IMR-90 (cell line): Measurements from ENCODE around the gene TBCD. TPM values are rescaled to one million over a fixed set of nuclear protein-coding genes. Genes with fewer than 3 reads are reported as not detected.
A peak's percentile ranks its signal among the peaks of the same experiment; 100 is the strongest.

ENCODE experiments used
- ATAC-seq: fragments of 200-7000 bp; cut with Tn5 transposase; 2 replicates; pipeline ENCODE4 v1.9.1; 2020; ENCODE audit warnings: low read depth, mild to moderate bottlenecking, moderate library complexity
- BruUV-seq: library from RNA; stranded (reverse); fragments of 400-500 nt; replicated peaks from 2 replicates; lab custom pipeline; 2021; lab: Mats Ljungman, UMichigan
- CTCF ChIA-PET: fragments of 300-600 bp; formaldehyde crosslinking; extraction: SDS; loops from one replicate; lab custom pipeline; 2021; ENCODE audit warnings: antibody characterized with exemption; lab: Yijun Ruan, JAX
- POLR2A ChIA-PET: fragments of 300-600 bp; sonication (Branson Sonifier 250); formaldehyde crosslinking; loops from one replicate; lab custom pipeline; 2022; ENCODE audit warnings: antibody characterized with exemption; ENCODE audit not compliant: unreplicated experiment; lab: Charles Lee
- DNase-seq: peaks from one replicate; pipeline ENCODE4 v3.0.0; 2013
- H2AFZ ChIP-seq: replicated peaks from 2 replicates; pipeline ENCODE3; 2013; ENCODE audit warnings: low read length, mild to moderate bottlenecking; ENCODE audit not compliant: poor library complexity
- H2AK5ac ChIP-seq: 2 replicates; pipeline ENCODE4 v1.6.1; 2013; ENCODE audit warnings: low read depth, low read length, inconsistent platforms
- H2AK9ac ChIP-seq: replicated peaks from 2 replicates; pipeline ENCODE3; 2013; ENCODE audit warnings: mild to moderate bottlenecking, low read depth, low read length, moderate library complexity; ENCODE audit not compliant: poor library complexity
- H2BK120ac ChIP-seq: 2 replicates; pipeline ENCODE4 v1.6.1; 2013; ENCODE audit warnings: low read depth, low read length, inconsistent platforms
- H2BK15ac ChIP-seq: 3 replicates; pipeline ENCODE4 v1.6.1; 2013; ENCODE audit warnings: low read depth, low read length, inconsistent platforms
- H2BK20ac ChIP-seq: 2 replicates; pipeline ENCODE4 v1.6.1; 2013; ENCODE audit warnings: low read depth, mild to moderate bottlenecking, inconsistent platforms, low read length, moderate library complexity
- H2BK5ac ChIP-seq: 2 replicates; pipeline ENCODE4 v1.6.1; 2013; ENCODE audit warnings: mild to moderate bottlenecking, low read depth, low read length, inconsistent platforms; ENCODE audit not compliant: poor library complexity, severe bottlenecking
- H3K14ac ChIP-seq: replicated peaks from 2 replicates; pipeline ENCODE4 v1.6.1; 2013; ENCODE audit warnings: low read depth, low read length, inconsistent platforms
- H3K18ac ChIP-seq: 2 replicates; pipeline ENCODE4 v1.6.1; 2013; ENCODE audit warnings: low read depth, low read length, control low read depth
- H3K23ac ChIP-seq: 2 replicates; pipeline ENCODE4 v1.6.1; 2013; ENCODE audit warnings: low read depth, low read length, inconsistent platforms
- H3K27ac ChIP-seq: 2 replicates; pipeline ENCODE4 v1.5.1; 2013; ENCODE audit warnings: mild to moderate bottlenecking, control low read depth, low read length; ENCODE audit not compliant: insufficient read depth
- H3K27me3 ChIP-seq: 2 replicates; pipeline ENCODE4 v1.6.1; 2013; ENCODE audit warnings: low read length; ENCODE audit not compliant: control insufficient read depth, insufficient read depth
- H3K36me3 ChIP-seq: 2 replicates; pipeline ENCODE4 v1.6.1; 2013; ENCODE audit warnings: low read length, mixed read lengths; ENCODE audit not compliant: control insufficient read depth, insufficient read depth
- H3K4ac ChIP-seq: 2 replicates; pipeline ENCODE4 v1.6.1; 2013; ENCODE audit warnings: low read depth, low read length, inconsistent platforms
- H3K4me1 ChIP-seq: 2 replicates; pipeline ENCODE4 v1.6.1; 2013; ENCODE audit warnings: low read length, mixed read lengths; ENCODE audit not compliant: control insufficient read depth, insufficient read depth
- H3K4me2 ChIP-seq: 2 replicates; pipeline ENCODE4 v1.6.1; 2013; ENCODE audit warnings: low read depth, mild to moderate bottlenecking, control low read depth, low read length, moderate library complexity
- H3K4me3 ChIP-seq: 2 replicates; pipeline ENCODE4 v1.5.1; 2013; ENCODE audit warnings: low read depth, mild to moderate bottlenecking, control low read depth, low read length, moderate library complexity; ENCODE audit not compliant: insufficient read depth
- H3K56ac ChIP-seq: 2 replicates; pipeline ENCODE4 v1.6.1; 2013; ENCODE audit warnings: low read length, inconsistent platforms; ENCODE audit not compliant: insufficient read depth; ENCODE audit errors: extremely low read depth
- H3K79me1 ChIP-seq, 2 experiments: 2 replicates each; pipeline ENCODE4 v1.6.1; 2013; ENCODE audit warnings: low read length in 2 of 2, inconsistent platforms in 1 of 2, low read depth in 1 of 2
- H3K9ac ChIP-seq: 2 replicates; pipeline ENCODE4 v1.6.1; 2013; ENCODE audit warnings: low read depth, low read length, control low read depth
- H3K9me1 ChIP-seq: 2 replicates; pipeline ENCODE4 v1.6.1; 2013; ENCODE audit warnings: low read length, inconsistent platforms; ENCODE audit not compliant: insufficient read depth
- H3K9me3 ChIP-seq: 2 replicates; pipeline ENCODE4 v1.6.1; 2013; ENCODE audit warnings: low read length; ENCODE audit not compliant: control insufficient read depth, insufficient read depth
- H4K20me1 ChIP-seq: 2 replicates; pipeline ENCODE4 v1.6.1; 2013; ENCODE audit warnings: low read length, inconsistent platforms; ENCODE audit not compliant: insufficient read depth
- H4K5ac ChIP-seq: 2 replicates; pipeline ENCODE4 v1.6.1; 2013; ENCODE audit warnings: mild to moderate bottlenecking, low read depth, low read length, control low read depth
- H4K8ac ChIP-seq, 2 experiments: 2 replicates each; pipeline ENCODE4 v1.6.1; 2013; ENCODE audit warnings: low read depth in 2 of 2, low read length in 2 of 2, control low read depth in 1 of 2, inconsistent platforms in 1 of 2
- H4K91ac ChIP-seq: 2 replicates; pipeline ENCODE4 v1.6.1; 2013; ENCODE audit warnings: low read depth, low read length, inconsistent platforms; ENCODE audit not compliant: insufficient read depth
- CEBPB ChIP-seq: IDR thresholded peaks from 2 replicates; pipeline ENCODE4 v1.6.1; 2012; ENCODE audit warnings: low read depth, low read length, improper control_type of control experiment
- RCOR1 ChIP-seq: IDR thresholded peaks from 2 replicates; pipeline ENCODE4 v1.6.1; 2012; ENCODE audit warnings: mild to moderate bottlenecking, low read length, improper control_type of control experiment; ENCODE audit not compliant: insufficient replicate concordance
- WGBS, 2 experiments: methylation state at CpG; one replicate each; pipeline versions ENCODE4 v1.1.5 to v1.1.7; 2013; ENCODE audit warnings: missing lambda C conversion rate in 2 of 2; ENCODE audit not compliant: insufficient read length in 1 of 2; ENCODE audit errors: extremely low coverage in 2 of 2; 5-methylcytosine and 5-hydroxymethylcytosine counted together
- dilution Hi-C: fragments of 300-500 bp; cut with HindIII; formaldehyde crosslinking; loops from one replicate; pipeline ENCODE4 v1.14.3; 2018; ENCODE audit warnings: low sequenced_read_pairs; ENCODE audit not compliant: unreplicated experiment
- in situ Hi-C: fragments of 300-500 bp; cut with MboI; formaldehyde crosslinking; loops from 3 replicates; pipeline ENCODE4 v1.14.3; 2019; ENCODE audit warnings: low sequenced_read_pairs, inconsistent platforms, mixed read lengths
- intact Hi-C: fragments of 100-400 bp; cut with micrococcal nuclease; formaldehyde crosslinking; loops from 2 replicates; pipeline ENCODE4 v1.10.0; 2022
- polyA plus RNA-seq, 3 experiments: library from polyadenylated mRNA; depleted of rRNA; stranded (reverse); fragments of >200 nt; gene quantifications; 2 replicates each; pipeline ENCODE4 v1.2.3, GENCODE V29; 2012; ENCODE audit warnings: low replicate concordance in 1 of 3
- total RNA-seq: library from RNA; depleted of rRNA; stranded (reverse); fragments of >200 nt; gene quantifications from 2 replicates; pipeline ENCODE4 v1.2.3, GENCODE V29; 2012

Gene TBCD
- total and polyA plus RNA-seq, 2 of the 4 experiments (the other 2 are of a cell fraction): 21.9 to 54.5 TPM

GRCh38 chr17:82816358-82816757, 64.5 kb downstream of the TBCD start:
- no peak overlapping the region for H3K18ac ChIP-seq
- no peak overlapping the region for H2BK120ac ChIP-seq
- H3K4me2 ChIP-seq: no peak overlapping the region
- peaks cover 24% of the 10 kb centered on the region for H3K36me3 ChIP-seq
- H3K9me1 ChIP-seq: peaks cover 6% of the 10 kb centered on the region; the same call in 1 of the 2 replicates
- H2AFZ ChIP-seq: no peak overlapping the region
- no peak overlapping the region for H3K4ac ChIP-seq
- H3K27ac ChIP-seq: no peak overlapping the region
- no peaks in the 10 kb centered on the region for H3K27me3 ChIP-seq
- no peaks in the 10 kb centered on the region for H3K4me1 ChIP-seq
- H2AK5ac ChIP-seq: no peak overlapping the region
- TF ChIP-seq CEBPB: peak; percentile 47; the same call in 1 of the 2 replicates
- no peak for TF ChIP-seq RCOR1
- no TSS peak for BruUV-seq
- CTCF ChIA-PET: no interaction called here
- H4K20me1 ChIP-seq: no peaks in the 10 kb centered on the region; the same call in none of the 2 replicates
- H2AK9ac ChIP-seq: no peak overlapping the region
- WGBS, 2 experiments: no CpG with 5 or more reads among the region's 7 CpGs
- no peak overlapping the region for H2BK20ac ChIP-seq
- ATAC-seq (no peak), DNase-seq (no peak)
- in situ Hi-C loops (no loop called here), intact Hi-C loops (no loop called here), dilution Hi-C loops (no loop called here)
- H3K56ac ChIP-seq: no peak overlapping the region
- H2BK5ac ChIP-seq: no peak overlapping the region
- H4K5ac ChIP-seq: no peak overlapping the region
- H3K79me1 ChIP-seq: peaks cover 0 to 13% of the 10 kb centered on the region in 2 experiments; a peak in 2 of 4 replicates
- no peak overlapping the region for H2BK15ac ChIP-seq
- H4K91ac ChIP-seq: no peak overlapping the region
- no peak overlapping the region for H3K9ac ChIP-seq
- H3K4me3 ChIP-seq: no peak overlapping the region
- no peak overlapping the region for H4K8ac ChIP-seq
- no peak overlapping the region for H3K14ac ChIP-seq
- POLR2A ChIA-PET: no interaction called here
- peaks cover 14% of the 10 kb centered on the region for H3K9me3 ChIP-seq
- no peak overlapping the region for H3K23ac ChIP-seq
